GM12878 (cell line): ENCODE results near the gene EPS8. TPM values are rescaled to one million over a fixed set of nuclear protein-coding genes. Genes with fewer than 3 reads are reported as not detected.

ENCODE experiments used
- ATAC-seq: fragments of 200-7000 bp; cut with Tn5 transposase; 3 replicates; pipeline ENCODE4 v1.9.1; 2020; ENCODE audit warnings: mild to moderate bottlenecking, moderate library complexity
- Bru-seq: library from RNA; stranded (reverse); fragments of 400-500 nt; gene quantifications from one replicate; lab custom pipeline; 2021; lab: Mats Ljungman, UMichigan
- BruChase-seq, 2 experiments: library from RNA; stranded (reverse); fragments of 400-500 nt; gene quantifications; one replicate each; lab custom pipeline; 2021; lab: Mats Ljungman, UMichigan
- BruUV-seq: library from RNA; stranded (reverse); fragments of 400-500 nt; replicated peaks from 2 replicates; lab custom pipeline; 2021; lab: Mats Ljungman, UMichigan
- CTCF ChIA-PET: fragments of 300-600 bp; sonication (Branson Sonifier 250); formaldehyde crosslinking; extraction: SDS; loops from one replicate; lab custom pipeline; 2021; ENCODE audit warnings: inconsistent platforms; lab: Yijun Ruan, JAX
- POLR2A ChIA-PET: fragments of 350-600 bp; formaldehyde crosslinking; extraction: SDS; loops from one replicate; lab custom pipeline; 2021; ENCODE audit warnings: inconsistent platforms; lab: Charles Lee
- RAD21 ChIA-PET: fragments of 300-600 bp; sonication (Branson Sonifier 250); formaldehyde crosslinking; loops from one replicate; lab custom pipeline; 2023; ENCODE audit warnings: antibody characterized with exemption; ENCODE audit not compliant: unreplicated experiment; lab: Charles Lee
- SMC1A ChIA-PET: fragments of 300-600 bp; sonication (Branson Sonifier 250); formaldehyde crosslinking; loops from one replicate; lab custom pipeline; 2023; ENCODE audit not compliant: unreplicated experiment, uncharacterized antibody; lab: Charles Lee
- DNase-seq: peaks from one replicate; pipeline ENCODE4 v3.0.0-alpha.2; 2011; ENCODE audit warnings: low read depth, low spot score
- FAIRE-seq: peaks from 3 replicates; lab custom pipeline; 2011; peaks lifted over from hg19 to GRCh38; lab: Jason Lieb, UNC
- H2AFZ ChIP-seq: 2 replicates; pipeline ENCODE4 v1.6.0; 2011; ENCODE audit warnings: low read depth, low read length, control low read depth; ENCODE audit not compliant: control insufficient read depth
- H3K27ac ChIP-seq: 2 replicates; pipeline ENCODE4 v1.5.1; 2011; ENCODE audit warnings: control low read depth; ENCODE audit not compliant: control insufficient read depth, insufficient read depth
- H3K27me3 ChIP-seq, 2 experiments: replicated peaks in 1 of 2; 2 replicates each; pipeline versions ENCODE4 v1.6.0 to v1.6.1; 2011; ENCODE audit warnings: low read length in 1 of 2; ENCODE audit not compliant: control insufficient read depth in 2 of 2, insufficient read depth in 2 of 2
- H3K36me3 ChIP-seq, 2 experiments: 2 replicates each; pipeline ENCODE4 v1.5.1; 2011; ENCODE audit warnings: low read length in 1 of 2; ENCODE audit not compliant: control insufficient read depth in 2 of 2, insufficient read depth in 2 of 2
- H3K4me1 ChIP-seq: 2 replicates; pipeline ENCODE4 v1.6.1; 2011; ENCODE audit warnings: mild to moderate bottlenecking, low read length, moderate library complexity, mixed read lengths; ENCODE audit not compliant: control insufficient read depth, insufficient read depth
- H3K4me2 ChIP-seq: 2 replicates; pipeline ENCODE4 v1.6.0; 2011; ENCODE audit warnings: control low read depth; ENCODE audit not compliant: control insufficient read depth, insufficient read depth
- H3K4me3 ChIP-seq: fragments of 200-600 bp; sonication (generic); 2 replicates; pipeline ENCODE4 v1.5.1; 2016
- H3K79me2 ChIP-seq: 2 replicates; pipeline ENCODE4 v1.6.0; 2011; ENCODE audit warnings: low read length; ENCODE audit not compliant: control insufficient read depth, insufficient read depth
- H3K9ac ChIP-seq: 2 replicates; pipeline ENCODE4 v1.8.0; 2011; ENCODE audit warnings: low read length, control low read depth, mixed read lengths; ENCODE audit not compliant: control insufficient read depth, insufficient read depth
- H3K9me3 ChIP-seq: replicated peaks from 3 replicates; pipeline ENCODE4 v1.5.1; 2011; ENCODE audit warnings: mild to moderate bottlenecking, low read length; ENCODE audit not compliant: control insufficient read depth, insufficient read depth
- H4K20me1 ChIP-seq: 2 replicates; pipeline ENCODE4 v1.6.0; 2011; ENCODE audit not compliant: control insufficient read depth, insufficient read depth
- ASH2L ChIP-seq: fragments of 300-600, 200-600 bp; sonication (generic); IDR thresholded peaks from 2 replicates; pipeline ENCODE4 v1.6.1; 2017; ENCODE audit warnings: low read depth, mild to moderate bottlenecking, borderline replicate concordance
- BCL3 ChIP-seq: IDR thresholded peaks from 2 replicates; pipeline ENCODE4 v1.6.1; 2011; ENCODE audit warnings: borderline replicate concordance, low read depth, mild to moderate bottlenecking, moderate library complexity, low read length; ENCODE audit not compliant: insufficient read depth, poor library complexity, severe bottlenecking
- BRCA1 ChIP-seq: IDR thresholded peaks from 2 replicates; pipeline ENCODE4 v1.6.1; 2011; ENCODE audit warnings: low read depth, low read length, improper control_type of control experiment
- CREM ChIP-seq: IDR thresholded peaks from 2 replicates; pipeline ENCODE4 v1.6.1; 2014; ENCODE audit warnings: antibody characterized with exemption, low read depth
- E2F4 ChIP-seq: IDR thresholded peaks from 2 replicates; pipeline ENCODE4 v1.6.1; 2012; ENCODE audit warnings: low read depth, low read length, improper control_type of control experiment
- FOXK2 ChIP-seq: fragments of 450-650 bp; IDR thresholded peaks from 2 replicates; pipeline ENCODE4 v1.6.1; 2017; ENCODE audit warnings: mild to moderate bottlenecking, moderate library complexity
- FOXM1 ChIP-seq: IDR thresholded peaks from 2 replicates; pipeline ENCODE4 v1.6.1; 2012; ENCODE audit warnings: low read depth, mild to moderate bottlenecking, inconsistent platforms, low read length, moderate library complexity
- MEF2B ChIP-seq: fragments of 450-650 bp; IDR thresholded peaks from 2 replicates; pipeline ENCODE4 v1.6.1; 2018; ENCODE audit warnings: mild to moderate bottlenecking, moderate library complexity; ENCODE audit not compliant: partially characterized antibody, poor library complexity, severe bottlenecking
- NFYA ChIP-seq: IDR thresholded peaks from 2 replicates; pipeline ENCODE4 v1.6.1; 2011; ENCODE audit warnings: low read depth, mild to moderate bottlenecking, low read length, improper control_type of control experiment, borderline replicate concordance
- RBBP5 ChIP-seq: fragments of 200-600 bp; sonication (generic); conservative IDR thresholded peaks from 2 replicates; pipeline ENCODE4 v1.6.1; 2016
- RELA ChIP-seq: fragments of 450-650 bp; IDR thresholded peaks from 2 replicates; pipeline ENCODE4 v1.8.0; 2014; ENCODE audit warnings: borderline replicate concordance; ENCODE audit not compliant: partially characterized antibody
- TCF7 ChIP-seq: IDR thresholded peaks from 2 replicates; pipeline ENCODE4 v1.6.1; 2014; ENCODE audit warnings: antibody characterized with exemption, borderline replicate concordance
- WGBS: methylation state at CpG from one replicate; pipeline ENCODE4 v1.1.6; 2016; ENCODE audit warnings: low lambda C conversion rate; ENCODE audit not compliant: insufficient replicate concordance, insufficient coverage; ENCODE audit errors: missing lambda C conversion rate; 5-methylcytosine and 5-hydroxymethylcytosine counted together
- in situ Hi-C: fragments of 300-500 bp; cut with MboI; formaldehyde crosslinking; loops from 9 replicates; pipeline ENCODE4 v1.14.3; 2018; ENCODE audit warnings: mixed read lengths
- intact Hi-C: fragments of 100-400 bp; cut with micrococcal nuclease; formaldehyde crosslinking; loops from one replicate; pipeline ENCODE4 v1.14.2; 2022; ENCODE audit not compliant: unreplicated experiment
- long read RNA-seq, 2 experiments: library from polyadenylated mRNA; unstranded; transcript quantifications; one replicate each; pipeline ENCODE4 v2.0.0, GENCODE V29; 2019 to 2020
- polyA minus RNA-seq, 3 experiments: library from RNA; depleted of rRNA, polyadenylated mRNA; stranded (reverse); fragments of >200 nt; gene quantifications; 2 replicates each; pipeline ENCODE4 v1.2.3, GENCODE V29; 2011
- polyA plus RNA-seq, 11 experiments: library from polyadenylated mRNA; depleted of rRNA in 4 of 11; unstranded in 6 of 11; stranded (reverse) in 5 of 11; fragments of >200 nt; fragmentation: Nextera tagmentation in 4 of 11; fragmentation: Illumina TruSeq in 1 of 11; extraction: Ambion mirVana in 4 of 11; extraction: Trizol in 1 of 11; gene quantifications; 1 replicate in 1 of 11; 2 replicates in 10 of 11; pipeline versions ENCODE4 v1.2.1 to v1.2.3, GENCODE V29; 2011 to 2016; ENCODE audit warnings: inconsistent platforms in 2 of 11, missing spikeins in 2 of 11, low read depth in 1 of 11
- total RNA-seq, 4 experiments: library from RNA; depleted of rRNA in 3 of 4; stranded (reverse); fragments of >200 nt in 3 of 4; fragmentation: Illumina TruSeq in 1 of 4; extraction: Trizol in 1 of 4; gene quantifications; 2 replicates each; pipeline versions ENCODE4 v1.2.1 to v1.2.3, GENCODE V29; 2013 to 2021

Gene EPS8
- 263 and 269 TPM in 2 replicates for total RNA-seq (2013; cell fraction: nucleolus; rRNA removed)
- total RNA-seq (2014; rRNA removed): 4.7 TPM in 2 replicates
- total RNA-seq (2014; rRNA removed; fragmentation: Illumina TruSeq; extraction: Trizol): 3.4 and 4.7 TPM in 2 replicates
- total RNA-seq (2021): 3.2 TPM in 2 replicates
- polyA plus RNA-seq (2011; ENCODE audit: low read depth): 1.1 TPM
- 127 and 173 TPM in 2 replicates for polyA plus RNA-seq (2011; rRNA removed)
- polyA plus RNA-seq (2011; cell fraction: cytosol; rRNA removed): 84.5 and 94.4 TPM in 2 replicates
- polyA plus RNA-seq (2011; cell fraction: nucleus; rRNA removed): 107 and 156 TPM in 2 replicates
- 1.3 and 1.9 TPM in 2 replicates for polyA plus RNA-seq (2012)
- 3.1 and 3.8 TPM in 2 replicates for polyA plus RNA-seq (2014; fragmentation: Illumina TruSeq; extraction: Trizol)
- polyA plus RNA-seq (2014; fragmentation: Nextera tagmentation; extraction: Ambion mirVana): 1 to 10 TPM; 1.3 to 1.6 TPM
- 3.3 and 3.4 TPM in 2 replicates for polyA plus RNA-seq (2014; rRNA removed)
- polyA plus RNA-seq (2016; fragmentation: Nextera tagmentation; extraction: Ambion mirVana): 1 to 10 TPM; 2.8 to 4.2 TPM
- 188 and 261 TPM in 2 replicates for polyA minus RNA-seq (2011; rRNA and poly(A)+ RNA removed)
- polyA minus RNA-seq (2011; cell fraction: cytosol; rRNA and poly(A)+ RNA removed): 42.4 and 55.6 TPM in 2 replicates
- 108 and 162 TPM in 2 replicates for polyA minus RNA-seq (2011; cell fraction: nucleus; rRNA and poly(A)+ RNA removed)
- percentile 89 among the genes with signal in this experiment for Bru-seq, nascent RNA
- percentile 82 among the genes with signal in this experiment for BruChase-seq, experiment 1, labeled RNA remaining after a 6-hour chase
- percentile 84 among the genes with signal in this experiment for BruChase-seq, experiment 2, labeled RNA remaining after a 2-hour chase
- long read RNA-seq, experiment 1, transcript EPS8-221 (21 exons, 3,873 nt): major isoform, 13 of 38 reads
- long read RNA-seq, experiment 1, partial matches to known transcripts: 16 of 38 reads
- long read RNA-seq, experiment 1, other reads (novel, unspliced or antisense): 9 of 38 reads
- long read RNA-seq, experiment 2, transcript EPS8-213 (21 exons, 2,965 nt): minor isoform, 5 of 395 reads
- long read RNA-seq, experiment 2, transcript EPS8-222 (22 exons, 3,904 nt): minor isoform, 10 of 395 reads
- long read RNA-seq, experiment 2, transcript EPS8-221 (21 exons, 3,873 nt): major isoform, 103 of 395 reads
- long read RNA-seq, experiment 2, partial matches to known transcripts: 147 of 395 reads
- long read RNA-seq, experiment 2, other reads (novel, unspliced or antisense): 129 of 395 reads

DNA sequence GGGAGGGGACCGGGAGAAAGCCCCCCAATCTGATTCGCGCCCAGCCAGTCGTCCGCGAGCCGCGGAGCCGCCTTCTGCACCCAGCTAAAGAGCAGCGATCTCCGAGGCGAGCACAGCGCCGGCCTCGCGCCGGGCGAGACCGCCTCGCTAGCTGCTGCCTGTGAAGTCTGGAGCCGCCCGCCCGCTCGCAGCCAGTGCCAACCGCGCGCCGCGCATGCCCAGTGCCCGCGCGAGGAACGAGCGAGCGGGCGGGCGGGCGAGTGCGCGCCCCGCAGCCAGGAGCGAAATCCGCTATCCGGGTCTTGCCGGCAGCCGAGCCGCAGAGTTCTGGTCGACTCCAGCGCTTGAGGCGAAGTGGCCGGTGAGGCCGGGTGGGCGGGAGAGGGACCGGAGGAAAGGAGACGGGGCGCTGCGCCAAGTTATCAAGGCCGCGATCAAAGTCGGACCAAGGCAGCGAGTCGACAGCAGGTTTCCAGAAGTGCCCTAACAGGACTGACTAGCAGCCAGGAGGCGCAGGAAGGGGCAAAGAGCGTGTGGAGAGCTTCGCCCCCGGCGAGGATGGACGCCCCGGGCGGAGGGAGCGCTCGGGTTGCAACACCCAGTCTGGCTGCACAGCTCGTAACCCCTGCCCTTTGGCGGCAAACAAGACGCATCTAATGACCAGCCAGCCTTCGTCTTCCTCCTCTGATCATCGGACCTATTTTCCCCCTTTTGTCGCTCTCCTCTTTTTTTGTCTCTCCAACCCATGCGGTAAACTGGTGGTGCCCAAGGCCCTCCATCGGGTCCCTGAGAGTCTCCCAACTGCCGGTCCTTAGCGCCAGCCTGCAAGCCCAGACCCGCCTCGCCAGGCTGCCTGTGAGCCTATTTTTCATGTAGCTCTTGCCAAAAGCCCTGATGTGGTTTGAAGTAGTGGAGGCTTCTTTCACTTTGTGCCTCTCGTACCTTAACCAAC lies at the start of gene EPS8:
EPS8 (minus strand) TSS at position 169 of the 952 bp plus-strand sequence. CDS start 106,437 bp downstream, outside the sequence.
- WGBS: under 1% methylated on average over 67 of the region's 85 CpGs
- ATAC-seq (peak; percentile 87), DNase-seq (peak; percentile 50), FAIRE-seq (no peak)
- Histone ChIP-seq H2AFZ (peak within 1 kb of the TSS; percentile 61), H3K9me3 (no peaks in the 10 kb centered on the region), H3K27ac (no peak within 1 kb of the TSS), H3K36me3 (no peaks in the 10 kb centered on the region), H3K4me1 (no peaks in the 10 kb centered on the region), H3K9ac (0 out of 2 replicates have a peak within 1 kb of the TSS, but pooled peaks have one; percentile 9), H4K20me1 (no peaks in the 10 kb centered on the region), H3K79me2 (no peaks in the 10 kb centered on the region), H3K4me3 (peak within 1 kb of the TSS; percentile 79), H3K4me2 (peak within 1 kb of the TSS; percentile 81), H3K27me3 (peaks cover 0 to 8% of the 10 kb centered on the region in 2 experiments; a peak in 2 of 4 replicates)
- intact Hi-C loops: loop anchor here (2.0 to 10.0 kb wide), 6 partner anchors 17 to 1395 kb away; no protein-coding TSS in a partner anchor
- SMC1A ChIA-PET: interaction anchor here (0.7 to 13.4 kb wide), 17 partner anchors 9 to 160 kb away, joined by 3 to 201 read pairs (median 3); no protein-coding TSS in a partner anchor
- TSS peak; percentile 83 for BruUV-seq
- POLR2A ChIA-PET: interaction anchor here (0.7 to 6.5 kb wide), 16 partner anchors 8 to 164 kb away, joined by 3 to 48 read pairs (median 3); no protein-coding TSS in a partner anchor
- CTCF ChIA-PET: interaction anchor here (0.7 to 6.6 kb wide), 8 partner anchors 10 to 257 kb away, joined by 3 to 61 read pairs (median 4); no protein-coding TSS in a partner anchor
- RAD21 ChIA-PET: interaction anchor here (0.6 to 6.5 kb wide), 25 partner anchors 10 to 197 kb away, joined by 3 to 53 read pairs (median 3); partner anchors contain the start of gene STRAP
- in situ Hi-C loops: no loop called here
- TF ChIP-seq BRCA1 (no peak), BCL3 (peak; percentile 35), CREM (no peak), ASH2L (no peak), FOXM1 (no peak), FOXK2 (no peak), MEF2B (peak; percentile 12), RBBP5 (no peak), RELA (peak; percentile 9), NFYA (no peak), TCF7 (no peak), E2F4 (no peak)
